A549 (cell line): Measurements from ENCODE around the gene ITM2C.

Experiments
- CEBPB ChIP-seq, 2 experiments: fragments of >200 bp in 1 of 2; sonication (Bioruptor Twin) in 1 of 2; formaldehyde crosslinking in 1 of 2; IDR thresholded peaks; 2 replicates each; pipeline ENCODE4 v1.6.1; 2012 to 2016
- RFX5 ChIP-seq: fragments of 450-650 bp; IDR thresholded peaks from 2 replicates; pipeline ENCODE4 v1.7.1; 2014; ENCODE audit warnings: antibody characterized with exemption, mild to moderate bottlenecking, moderate library complexity

DNA sequence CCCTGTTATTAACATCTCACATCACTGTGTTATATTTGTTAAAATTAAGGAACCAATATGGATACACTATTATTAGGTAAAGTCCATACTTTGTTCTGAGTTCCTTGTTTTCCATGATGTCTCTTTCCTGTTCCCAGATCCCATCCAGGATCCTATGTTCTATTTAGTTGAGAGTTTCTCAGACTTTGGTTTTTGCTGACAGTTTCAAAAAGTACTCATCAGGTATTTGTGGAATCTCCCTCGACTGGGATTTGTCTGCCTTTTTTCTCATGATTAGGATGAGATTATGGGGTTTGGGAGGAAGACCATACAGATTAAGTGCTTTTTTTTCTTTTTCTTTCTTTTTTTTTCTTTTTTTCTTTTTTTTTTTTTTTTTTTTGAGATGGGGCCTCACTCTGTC lies 39.4 kb upstream of the ITM2C start:
- TF ChIP-seq CEBPB (IDR thresholded peaks at IDR 0.05) (no peak), RFX5 (no peak)
